NCI-H1048 (cell line): ENCODE results near the gene TNK1.
"Not testable (repeated sequence)": the region's sequence is repeated elsewhere in the genome, so short reads cannot be mapped to it uniquely, and the experiment has no call there.

Experiments
- DNase-seq: peaks from one replicate; lab custom pipeline; 2025; lab: John Stamatoyannopoulos, UW

Gene TNK1

GRCh38 chr17:7380855-7381683 is at the start of gene TNK1:
Gene TNK1 (plus strand): TSS chr17:7381089. CDS start chr17:7382927, 1,838 bp downstream.
- no peak for DNase-seq

- DNase-seq: no peak
Measured at GRCh38 chr17:7332111-7332510, 48.8 kb upstream of the TNK1 start.

GRCh38 chr17:7332600-7333069 is 48.3 kb upstream of the TNK1 start:
- not testable (repeated sequence) for DNase-seq

GRCh38 chr17:7334938-7335538 is 45.9 kb upstream of the TNK1 start:
- DNase-seq: no peak

GRCh38 chr17:7335765-7336164 is 45.1 kb upstream of the TNK1 start:
- not testable (repeated sequence) for DNase-seq

GRCh38 chr17:7336240-7337175 is 44.4 kb upstream of the TNK1 start, which contains the start of gene ACAP1:
Gene ACAP1 (plus strand): TSS chr17:7336529. CDS start chr17:7336735, 206 bp downstream.
- no peak for DNase-seq

- not testable (repeated sequence) for DNase-seq
Measured at GRCh38 chr17:7337600-7337999, 43.3 kb upstream of the TNK1 start.

- no peak for DNase-seq
Measured at GRCh38 chr17:7340179-7340578, 40.7 kb upstream of the TNK1 start.

GRCh38 chr17:7341842-7342241 is 39.0 kb upstream of the TNK1 start:
- DNase-seq: no peak

- DNase-seq: no peak
Measured at GRCh38 chr17:7343250-7343649, 37.6 kb upstream of the TNK1 start.

GRCh38 chr17:7346761-7347614 is 33.9 kb upstream of the TNK1 start:
- no peak for DNase-seq

GRCh38 chr17:7347630-7348477 is 33.0 kb upstream of the TNK1 start:
- DNase-seq: no peak

- no peak for DNase-seq
Measured at GRCh38 chr17:7348478-7349242, 32.2 kb upstream of the TNK1 start.

GRCh38 chr17:7351665-7352502 is 29.0 kb upstream of the TNK1 start, which contains the start of gene KCTD11:
Gene KCTD11 (plus strand): TSS chr17:7352162.
- peak; percentile 37 for DNase-seq

GRCh38 chr17:7352503-7352889 is 28.4 kb upstream of the TNK1 start:
- DNase-seq: no peak

GRCh38 chr17:7352910-7353635 is 27.8 kb upstream of the TNK1 start:
- DNase-seq: no peak

- DNase-seq: no peak
Measured at GRCh38 chr17:7354262-7354843, 26.5 kb upstream of the TNK1 start.
